WTC11 (cell line): ENCODE data around the gene TPT1. TPM values are rescaled to one million over a fixed set of nuclear protein-coding genes. Genes with fewer than 3 reads are reported as not detected.

ENCODE experiments used
- ATAC-seq: fragments of 200-7000 bp; cut with Tn5 transposase; 2 replicates; pipeline ENCODE4 v1.10.0; 2021; ENCODE audit warnings: mild to moderate bottlenecking, moderate library complexity
- CTCF ChIA-PET: fragments of 300-600 bp; sonication (Branson Sonifier 250); formaldehyde crosslinking; loops from one replicate; lab custom pipeline; 2021; ENCODE audit warnings: antibody characterized with exemption; lab: Charles Lee
- POLR2A ChIA-PET: fragments of 350-600 bp; sonication (Branson Sonifier 250); formaldehyde crosslinking; loops from one replicate; lab custom pipeline; 2021; ENCODE audit warnings: antibody characterized with exemption; lab: Charles Lee
- DNase-seq: peaks from one replicate; pipeline ENCODE4 v3.0.0; 2021; ENCODE audit warnings: low spot score
- H3K27ac Mint-ChIP-seq: 2 replicates; pipeline ENCODE4 v1.8.0; 2021; ENCODE audit warnings: mixed read lengths
- H3K27me3 Mint-ChIP-seq: 2 replicates; pipeline ENCODE4 v1.8.0; 2021; ENCODE audit warnings: low read depth, mild to moderate bottlenecking, moderate library complexity, mixed read lengths
- H3K36me3 Mint-ChIP-seq: 2 replicates; pipeline ENCODE4 v1.8.0; 2021; ENCODE audit warnings: mixed read lengths
- H3K4me1 Mint-ChIP-seq: 2 replicates; pipeline ENCODE4 v1.8.0; 2022; ENCODE audit warnings: mixed read lengths
- H3K4me3 Mint-ChIP-seq: 2 replicates; pipeline ENCODE4 v1.8.0; 2021; ENCODE audit warnings: mild to moderate bottlenecking, moderate library complexity, mixed read lengths
- H3K9me3 Mint-ChIP-seq: 2 replicates; pipeline ENCODE4 v1.8.0; 2021; ENCODE audit warnings: mixed read lengths
- ARID4B ChIP-seq: sonication (generic); formaldehyde crosslinking; IDR thresholded peaks from 2 replicates; pipeline ENCODE4 v1.8.0; 2023; ENCODE audit warnings: missing genetic modification reagents, mild to moderate bottlenecking, borderline replicate concordance
- CREB1 ChIP-seq: sonication (generic); formaldehyde crosslinking; IDR thresholded peaks from 2 replicates; pipeline ENCODE4 v1.8.0; 2023; ENCODE audit warnings: mild to moderate bottlenecking, missing genetic modification reagents
- E2F1 ChIP-seq: sonication (generic); formaldehyde crosslinking; IDR thresholded peaks from 2 replicates; pipeline ENCODE4 v1.8.0; 2022; ENCODE audit warnings: mild to moderate bottlenecking, missing genetic modification reagents
- E2F4 ChIP-seq: sonication (generic); formaldehyde crosslinking; IDR thresholded peaks from 2 replicates; pipeline ENCODE4 v1.8.1; 2022; ENCODE audit warnings: low read depth, mild to moderate bottlenecking, moderate library complexity, missing genetic modification reagents, borderline replicate concordance
- FOXJ3 ChIP-seq: sonication (generic); formaldehyde crosslinking; IDR thresholded peaks from 2 replicates; pipeline ENCODE4 v1.9.0; 2021; ENCODE audit warnings: missing genetic modification reagents, mild to moderate bottlenecking, borderline replicate concordance
- GRHL2 ChIP-seq: fragments of 250-450 bp; sonication (Bioruptor Pico); IDR thresholded peaks from 2 replicates; pipeline ENCODE4 v1.8.0; 2022; ENCODE audit warnings: mild to moderate bottlenecking, moderate library complexity; ENCODE audit not compliant: insufficient replicate concordance, severe bottlenecking
- JUN ChIP-seq: sonication (generic); formaldehyde crosslinking; IDR thresholded peaks from 2 replicates; pipeline ENCODE4 v1.8.0; 2023; ENCODE audit warnings: mild to moderate bottlenecking, missing genetic modification reagents
- NFATC4 ChIP-seq: fragments of 250-450 bp; sonication (Bioruptor Pico); IDR thresholded peaks from 2 replicates; pipeline ENCODE4 v1.9.0; 2021; ENCODE audit warnings: mild to moderate bottlenecking
- NFYB ChIP-seq: sonication (generic); formaldehyde crosslinking; conservative IDR thresholded peaks from 2 replicates; pipeline ENCODE4 v1.8.0; 2022; ENCODE audit warnings: low read depth, missing genetic modification reagents
- NR3C1 ChIP-seq: sonication (generic); formaldehyde crosslinking; conservative IDR thresholded peaks from 2 replicates; pipeline ENCODE4 v1.8.1; 2023; ENCODE audit warnings: low read depth, mild to moderate bottlenecking, missing genetic modification reagents
- TEAD1 ChIP-seq: sonication (generic); formaldehyde crosslinking; IDR thresholded peaks from 2 replicates; pipeline ENCODE4 v1.8.0; 2022; ENCODE audit warnings: mild to moderate bottlenecking, missing genetic modification reagents
- TP53 ChIP-seq: sonication (generic); formaldehyde crosslinking; IDR thresholded peaks from 2 replicates; pipeline ENCODE4 v1.8.1; 2023; ENCODE audit warnings: mild to moderate bottlenecking, missing genetic modification reagents
- ZNF317 ChIP-seq: sonication (generic); formaldehyde crosslinking; IDR thresholded peaks from 2 replicates; pipeline ENCODE4 v1.8.1; 2023; ENCODE audit warnings: low read depth, mild to moderate bottlenecking, moderate library complexity, missing genetic modification reagents, borderline replicate concordance
- ZNF396 ChIP-seq: fragments of 250-450 bp; sonication (Bioruptor Pico); IDR thresholded peaks from 2 replicates; pipeline ENCODE4 v1.8.0; 2021; ENCODE audit warnings: mild to moderate bottlenecking, moderate library complexity, borderline replicate concordance
- total RNA-seq: library from RNA; stranded (reverse); gene quantifications from 3 replicates; pipeline ENCODE4 v1.2.3, GENCODE V29; 2021
- TF ChIP-seq, protein P1 (sequence below): sonication (generic); formaldehyde crosslinking; IDR thresholded peaks from 2 replicates; pipeline ENCODE4 v1.8.1; 2022; ENCODE audit warnings: low read depth, missing genetic modification reagents, borderline replicate concordance

The TPT1 gene
- total RNA-seq, 1 experiment from 2014 or later: 1,861 TPM

DNA sequence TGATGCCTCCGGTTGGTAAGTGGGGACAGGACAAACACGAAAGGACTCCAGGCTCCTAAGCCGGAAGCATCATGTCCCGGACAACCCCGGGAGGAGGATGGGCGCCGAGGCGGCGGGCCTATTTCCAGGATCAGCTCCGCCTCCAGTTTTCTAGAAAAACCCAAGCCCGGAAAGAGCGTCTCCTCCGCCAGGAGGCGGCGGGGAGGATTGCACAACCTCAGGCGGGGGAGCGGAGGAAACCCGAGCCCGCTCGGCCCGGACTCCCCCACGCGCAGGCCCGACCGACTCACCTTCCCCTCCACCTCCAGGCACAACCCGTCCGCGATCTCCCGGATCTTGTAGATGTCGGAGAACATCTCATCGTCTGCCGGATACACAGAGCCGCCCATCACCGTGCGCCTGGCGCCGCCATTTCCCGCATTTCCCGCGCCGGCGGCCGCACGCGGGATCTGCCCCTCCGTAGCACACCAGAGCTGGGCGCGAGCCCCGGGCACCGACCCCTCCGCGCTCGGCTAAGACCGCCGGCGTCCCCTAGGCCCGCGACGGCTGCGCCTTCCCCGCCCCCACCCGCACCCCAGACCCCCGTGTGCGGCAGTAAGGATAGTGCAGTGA is 455 bp downstream of the TPT1 start (continued):
- TF ChIP-seq JUN (0 out of 2 replicates have a peak, but pooled peaks have one; percentile 34), GRHL2 (CRISPR knock-in tag) (no peak), FOXJ3 (CRISPR knock-in tag) (no peak), ZNF317 (no peak), E2F4 (CRISPR knock-in tag) (peak; percentile 18; the same call in 1 of the 2 replicates), E2F1 (CRISPR knock-in tag) (no peak), CREB1 (CRISPR knock-in tag) (no peak)

DNA sequence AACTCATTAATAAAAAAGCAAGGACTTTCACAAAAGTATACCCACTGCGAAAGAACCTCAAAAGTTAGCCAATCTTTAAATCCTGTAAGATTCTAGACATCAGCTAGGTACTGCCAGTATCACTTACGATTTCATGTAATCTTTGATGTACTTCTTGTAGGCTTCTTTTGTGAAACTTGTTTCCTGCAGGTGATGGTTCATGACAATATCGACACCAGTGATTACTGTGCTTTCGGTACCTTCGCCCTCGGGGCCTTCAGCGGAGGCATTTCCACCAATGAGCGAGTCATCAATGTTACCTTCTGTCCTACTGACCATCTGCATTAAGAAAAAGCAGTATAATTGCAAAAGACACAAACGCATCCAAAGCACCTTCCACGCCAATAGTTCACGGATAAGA is 1.1 kb downstream of the TPT1 start:
- no peaks in the 10 kb centered on the region for H3K9me3 Mint-ChIP-seq
- H3K36me3 Mint-ChIP-seq: peaks cover 62% of the 10 kb centered on the region
- CTCF ChIA-PET: interaction anchor here (1.0 to 3.9 kb wide), 3 partner anchors 23 to 293 kb away, joined by 4 to 24 read pairs (median 10); no protein-coding TSS in a partner anchor

More for the DNA sequence above, 1.1 kb downstream of the TPT1 start:
- H3K4me3 Mint-ChIP-seq: peak overlapping the region; percentile 97
- DNase-seq (no peak), ATAC-seq (no peak)
- H3K4me1 Mint-ChIP-seq: peaks cover 39% of the 10 kb centered on the region
- H3K27ac Mint-ChIP-seq: peak overlapping the region; percentile 97
- H3K27me3 Mint-ChIP-seq: no peaks in the 10 kb centered on the region
- POLR2A ChIA-PET: interaction anchor here (0.6 to 1.2 kb wide), 5 partner anchors 8 to 419 kb away, joined by 3 to 8 read pairs (median 3); no protein-coding TSS in a partner anchor
- TF ChIP-seq TP53 (CRISPR knock-in tag) (no peak), ZNF317 (no peak), ZNF396 (CRISPR knock-in tag) (no peak), TEAD1 (CRISPR knock-in tag) (no peak), NFYB (CRISPR knock-in tag) (no peak), NFATC4 (CRISPR knock-in tag) (no peak), ARID4B (CRISPR knock-in tag) (no peak), NR3C1 (CRISPR knock-in tag) (no peak)
- TF ChIP-seq, protein P1, sequence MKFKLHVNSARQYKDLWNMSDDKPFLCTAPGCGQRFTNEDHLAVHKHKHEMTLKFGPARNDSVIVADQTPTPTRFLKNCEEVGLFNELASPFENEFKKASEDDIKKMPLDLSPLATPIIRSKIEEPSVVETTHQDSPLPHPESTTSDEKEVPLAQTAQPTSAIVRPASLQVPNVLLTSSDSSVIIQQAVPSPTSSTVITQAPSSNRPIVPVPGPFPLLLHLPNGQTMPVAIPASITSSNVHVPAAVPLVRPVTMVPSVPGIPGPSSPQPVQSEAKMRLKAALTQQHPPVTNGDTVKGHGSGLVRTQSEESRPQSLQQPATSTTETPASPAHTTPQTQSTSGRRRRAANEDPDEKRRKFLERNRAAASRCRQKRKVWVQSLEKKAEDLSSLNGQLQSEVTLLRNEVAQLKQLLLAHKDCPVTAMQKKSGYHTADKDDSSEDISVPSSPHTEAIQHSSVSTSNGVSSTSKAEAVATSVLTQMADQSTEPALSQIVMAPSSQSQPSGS (CRISPR knock-in tag): no peak
